MM.1S (cell line): Measurements from ENCODE around the gene RPL21.

Experiments
- CTCF ChIP-seq: fragments of 300-600 bp; sonication (generic); IDR thresholded peaks from 2 replicates; pipeline ENCODE4 v1.5.1; 2016; ENCODE audit warnings: antibody characterized with exemption, low read length, mixed read lengths
- EZH2 ChIP-seq: fragments of 300-600 bp; sonication (generic); optimal IDR thresholded peaks from 2 replicates; pipeline ENCODE3; 2017; ENCODE audit warnings: low read depth, mild to moderate bottlenecking, antibody characterized with exemption, low read length, mixed read lengths

- no peak for TF ChIP-seq CTCF
- TF ChIP-seq EZH2: no peak
These were observed 31.7 kb upstream of the RPL21 start for GRCh38 chr13:27219611-27220010.
